Spleen (tissue), 11 donors: Measurements from ENCODE around the gene TMEM100. TPM values are rescaled to one million over a fixed set of nuclear protein-coding genes. Genes with fewer than 3 reads are reported as not detected.

Experiments
- DNase-seq: peaks from one replicate; pipeline ENCODE4 v3.0.0-alpha.2; 2020
- H3K27ac ChIP-seq, 8 donors: fragments of 200-600 bp; sonication (generic) in 7 of 8; 1 replicate in 4 of 8; 2 replicates in 4 of 8; pipeline versions ENCODE4 v1.5.0 to v1.8.0; 2016 to 2021; ENCODE audit warnings: inconsistent platforms in 4 of 8, mild to moderate bottlenecking in 4 of 8, moderate library complexity in 1 of 8
- H3K27me3 ChIP-seq, 7 donors: fragments of 200-600 bp; sonication (generic) in 6 of 7; replicated peaks in 1 of 7; 1 replicate in 4 of 7; 2 replicates in 3 of 7; pipeline versions ENCODE4 v1.5.0 to v1.8.0; 2016 to 2021; ENCODE audit warnings: inconsistent platforms in 3 of 7, mild to moderate bottlenecking in 1 of 7
- H3K36me3 ChIP-seq, 6 donors: fragments of 200-600 bp; sonication (generic) in 5 of 6; 1 replicate in 4 of 6; 2 replicates in 2 of 6; pipeline versions ENCODE4 v1.5.0 to v1.8.0; 2016 to 2021; ENCODE audit warnings: inconsistent platforms in 2 of 6
- H3K4me1 ChIP-seq, 6 donors: fragments of 200-600 bp; sonication (generic) in 5 of 6; 1 replicate in 3 of 6; 2 replicates in 3 of 6; pipeline versions ENCODE4 v1.5.0 to v1.8.0; 2016 to 2021; ENCODE audit warnings: inconsistent platforms in 3 of 6
- H3K4me3 ChIP-seq, 8 donors: fragments of 200-600 bp; sonication (generic) in 7 of 8; 1 replicate in 4 of 8; 2 replicates in 4 of 8; pipeline versions ENCODE4 v1.5.0 to v1.8.0; 2016 to 2021; ENCODE audit warnings: inconsistent platforms in 4 of 8, mild to moderate bottlenecking in 4 of 8, moderate library complexity in 2 of 8
- H3K9me3 ChIP-seq, 8 donors: fragments of 200-600 bp; sonication (generic) in 7 of 8; 1 replicate in 4 of 8; 2 replicates in 4 of 8; pipeline versions ENCODE4 v1.5.0 to v1.8.0; 2016 to 2021; ENCODE audit warnings: inconsistent platforms in 4 of 8
- POLR2A ChIP-seq, 3 donors: fragments of 450-650 bp; IDR thresholded peaks; one replicate each; pipeline ENCODE4 v1.5.1; 2017; ENCODE audit warnings: antibody characterized with exemption in 3 of 3, mild to moderate bottlenecking in 1 of 3
- POLR2AphosphoS5 ChIP-seq, 3 donors: sonication (generic); formaldehyde crosslinking; IDR thresholded peaks; one replicate each; pipeline ENCODE4 v1.5.1; 2017; ENCODE audit warnings: antibody characterized with exemption in 3 of 3
- WGBS, 5 donors: extraction: QIAGEN DNeasy Blood & Tissue Kit in 3 of 5; methylation state at CpG; one replicate each; pipeline versions ENCODE4 v1.1.5 to v1.1.7; 2013 to 2018; 5-methylcytosine and 5-hydroxymethylcytosine counted together
- intact Hi-C: fragments of 100-400 bp; cut with DNase I; formaldehyde crosslinking; loops from one replicate; pipeline ENCODE4 v1.15.0; 2023; ENCODE audit warnings: low total_unique reads
- polyA plus RNA-seq, 3 donors: library from polyadenylated mRNA; stranded (reverse); fragments of 200-250 nt; gene quantifications; one replicate each; pipeline ENCODE4 v1.2.1, GENCODE V29; 2013
- total RNA-seq, 7 donors: library from RNA; depleted of rRNA in 3 of 7; stranded (reverse); fragments of >200 nt in 3 of 7; fragmentation: NEBNext Ultra II Directional in 4 of 7; extraction: Animal tissue kit (Norgen Biotek cat#: 25700) in 4 of 7; gene quantifications; one replicate each; pipeline versions ENCODE4 v1.1.0 to v1.2.1, GENCODE V29; 2016 to 2021
- TF ChIP-seq, protein P1 (sequence below), 11 experiments: fragments of 200-600 bp in 7 of 11; fragments of 450-650 bp in 4 of 11; sonication (generic) in 4 of 11; IDR thresholded peaks in 8 of 11; conservative IDR thresholded peaks in 3 of 11; 1 replicate in 7 of 11; 2 replicates in 4 of 11; pipeline versions ENCODE4 v1.4.0 to v1.8.0; 2016 to 2021; ENCODE audit warnings: antibody characterized with exemption in 11 of 11, inconsistent platforms in 4 of 11, mild to moderate bottlenecking in 1 of 11
- donor health status: healthy with polysubstance abuse.
- donor health status: DM: no; HTN: no; CAD: no; lungs with moderate emphysema.
- donor health status: DM: no; HTN: no; CAD: no.
- donor health status: Bipolar disorder and iron deficiency.
- donor health status: healthy.
- donor health status: DM: no; HTN: no; CAD: no.
- donor health status: DM: yes; HTN: yes; CAD: no.

The TMEM100 gene
- total and polyA plus RNA-seq, 10 donors: 1.3 to 19.8 (median 3.5) TPM

DNA sequence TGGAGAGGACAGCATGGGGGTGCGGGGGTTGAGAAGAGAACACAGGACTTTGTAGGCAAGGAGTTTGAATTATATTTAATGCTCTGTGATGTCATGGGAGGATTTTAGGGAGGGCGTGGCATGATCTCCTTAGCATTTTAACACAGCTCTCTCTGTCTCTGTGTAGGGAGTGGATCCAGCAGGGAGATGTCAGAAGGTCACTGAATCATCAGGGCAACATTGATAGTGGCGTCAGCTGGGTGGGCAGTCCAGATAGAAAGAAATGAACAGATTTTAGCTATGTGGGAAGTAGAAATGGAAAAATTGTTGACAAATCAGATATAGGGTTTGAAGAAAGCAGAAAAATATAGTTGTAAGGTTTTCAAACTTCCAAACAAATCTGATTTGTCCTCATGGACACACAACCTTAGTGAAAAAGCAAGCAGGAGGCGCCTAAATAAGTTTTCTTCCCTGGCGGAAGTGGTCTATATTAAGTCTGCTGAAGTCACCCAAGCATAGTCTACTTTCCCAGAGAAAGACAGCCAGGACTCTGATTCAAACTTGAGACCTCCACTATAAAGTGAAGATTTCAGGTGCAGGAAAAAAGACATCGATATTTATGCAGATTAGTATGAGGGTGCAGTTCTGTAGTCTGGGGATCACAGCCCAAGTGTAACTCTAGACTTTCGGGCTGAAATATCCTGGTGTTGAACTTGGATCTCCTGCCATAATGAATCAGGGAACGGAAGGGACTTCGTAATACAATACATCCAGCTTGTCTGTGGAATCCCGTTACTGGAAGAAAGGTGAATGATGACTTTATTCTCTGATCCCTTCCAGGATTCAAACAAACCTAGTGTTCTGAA is 18.1 kb upstream of the TMEM100 start:
- TF ChIP-seq, protein P1, sequence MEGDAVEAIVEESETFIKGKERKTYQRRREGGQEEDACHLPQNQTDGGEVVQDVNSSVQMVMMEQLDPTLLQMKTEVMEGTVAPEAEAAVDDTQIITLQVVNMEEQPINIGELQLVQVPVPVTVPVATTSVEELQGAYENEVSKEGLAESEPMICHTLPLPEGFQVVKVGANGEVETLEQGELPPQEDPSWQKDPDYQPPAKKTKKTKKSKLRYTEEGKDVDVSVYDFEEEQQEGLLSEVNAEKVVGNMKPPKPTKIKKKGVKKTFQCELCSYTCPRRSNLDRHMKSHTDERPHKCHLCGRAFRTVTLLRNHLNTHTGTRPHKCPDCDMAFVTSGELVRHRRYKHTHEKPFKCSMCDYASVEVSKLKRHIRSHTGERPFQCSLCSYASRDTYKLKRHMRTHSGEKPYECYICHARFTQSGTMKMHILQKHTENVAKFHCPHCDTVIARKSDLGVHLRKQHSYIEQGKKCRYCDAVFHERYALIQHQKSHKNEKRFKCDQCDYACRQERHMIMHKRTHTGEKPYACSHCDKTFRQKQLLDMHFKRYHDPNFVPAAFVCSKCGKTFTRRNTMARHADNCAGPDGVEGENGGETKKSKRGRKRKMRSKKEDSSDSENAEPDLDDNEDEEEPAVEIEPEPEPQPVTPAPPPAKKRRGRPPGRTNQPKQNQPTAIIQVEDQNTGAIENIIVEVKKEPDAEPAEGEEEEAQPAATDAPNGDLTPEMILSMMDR (IDR thresholded peaks at IDR 0.05 in 8 of 11, conservative IDR thresholded peaks at IDR 0.05 in 3 of 11): no peak
- TF ChIP-seq POLR2AphosphoS5 (IDR thresholded peaks at IDR 0.05) (no peak), POLR2A (IDR thresholded peaks at IDR 0.05) (no peak)
- WGBS, 5 donors: 84 to 90% (median 86%) methylated on average over 10 of the region's 10 CpGs
- H3K9me3 ChIP-seq: no peaks in the 10 kb centered on the region

DNA sequence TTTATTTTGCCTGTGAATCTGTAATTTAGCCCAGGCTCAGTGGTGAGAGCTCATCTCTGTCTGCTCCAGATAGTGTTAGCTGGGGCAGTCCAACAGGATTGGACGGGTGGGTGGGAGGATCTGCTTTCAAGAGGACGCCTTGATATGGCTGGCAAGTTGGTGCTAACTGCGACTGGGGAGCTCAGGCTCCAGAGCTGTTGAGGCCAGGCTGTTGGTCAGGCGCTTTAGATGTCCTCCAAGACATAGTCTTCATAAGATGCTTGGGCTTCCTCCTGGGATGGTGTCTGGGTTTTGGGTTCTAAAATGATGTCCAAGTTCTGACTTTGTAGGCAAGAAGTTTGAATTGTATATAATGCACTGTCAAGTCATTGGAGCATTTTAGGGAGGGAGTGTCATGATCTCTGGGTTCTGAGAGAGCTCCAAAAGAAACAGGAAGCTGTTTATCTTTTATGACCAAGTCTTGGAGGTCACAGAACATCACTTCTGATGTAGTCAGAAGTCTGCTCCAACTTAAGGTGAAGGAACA is 15.4 kb upstream of the TMEM100 start:
- TF ChIP-seq, protein P1 (IDR thresholded peaks at IDR 0.05 in 8 of 11, conservative IDR thresholded peaks at IDR 0.05 in 3 of 11): no peak
- TF ChIP-seq POLR2A (IDR thresholded peaks at IDR 0.05): no peak
- no peak for TF ChIP-seq POLR2AphosphoS5 (IDR thresholded peaks at IDR 0.05)
- Histone ChIP-seq H3K4me1 (peaks cover 0 to 12% (median 0%) of the 10 kb centered on the region in 6 donors), H3K27me3 (peaks cover 0 to 4% (median 0%) of the 10 kb centered on the region in 7 donors), H3K36me3 (no peaks in the 10 kb centered on the region), H3K4me3 (no peak overlapping the region), H3K27ac (no peak overlapping the region), H3K9me3 (no peaks in the 10 kb centered on the region)
- 79 to 90% (median 82%) methylated on average over 4 of the region's 4 CpGs for WGBS, 5 donors
- intact Hi-C loops: no loop called here
- DNase-seq: no peak

More for the DNA sequence above, 18.1 kb upstream of the TMEM100 start:
- intact Hi-C loops: no loop called here
- DNase-seq: no peak
- H3K27ac ChIP-seq: no peak overlapping the region
- peaks cover 0 to 4% (median 0%) of the 10 kb centered on the region in 7 donors for H3K27me3 ChIP-seq
- peaks cover 0 to 4% (median 0%) of the 10 kb centered on the region in 6 donors for H3K4me1 ChIP-seq
- H3K4me3 ChIP-seq: no peak overlapping the region
- H3K36me3 ChIP-seq: no peaks in the 10 kb centered on the region

DNA sequence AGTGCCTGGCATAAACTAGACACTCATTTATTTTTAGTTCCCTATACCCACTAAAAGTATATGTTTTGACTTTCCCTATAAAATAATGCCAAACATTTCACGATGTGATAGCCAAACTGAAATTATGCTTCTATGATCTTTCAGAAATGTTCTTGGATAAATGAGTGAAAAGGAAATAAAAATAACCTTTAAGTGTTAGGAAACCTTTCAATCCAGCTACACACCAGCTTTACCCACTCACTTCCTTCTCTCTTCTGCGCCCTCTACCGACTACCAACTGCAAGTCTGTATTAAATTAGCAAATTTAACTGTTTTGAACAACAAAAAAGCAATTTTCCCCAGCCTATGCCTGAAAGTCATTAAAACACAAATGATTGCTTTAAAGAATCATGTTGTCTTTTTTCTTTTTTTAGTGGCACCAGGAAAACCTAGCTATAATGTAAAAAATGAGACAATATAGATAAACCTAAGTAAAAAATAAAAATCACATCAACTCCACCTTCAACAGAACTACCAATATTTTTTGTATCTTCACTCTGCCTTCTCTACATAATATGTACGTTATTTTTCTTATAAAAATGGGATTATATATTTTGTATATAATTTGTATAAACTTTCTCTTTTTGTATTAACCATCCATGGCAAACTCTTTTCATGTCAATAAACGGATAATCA is 13.2 kb upstream of the TMEM100 start:
- Histone ChIP-seq H3K9me3 (no peaks in the 10 kb centered on the region), H3K27ac (no peak overlapping the region), H3K36me3 (no peaks in the 10 kb centered on the region), H3K27me3 (peaks cover 0 to 4% (median 0%) of the 10 kb centered on the region in 7 donors), H3K4me3 (no peak overlapping the region), H3K4me1 (peaks cover 0 to 19% (median 9%) of the 10 kb centered on the region in 6 donors)
- intact Hi-C loops: no loop called here
- WGBS, 5 donors: 27 to 35% (median 32%) methylated on average over 5 of the region's 5 CpGs
- no peak for TF ChIP-seq POLR2A (IDR thresholded peaks at IDR 0.05)
- TF ChIP-seq POLR2AphosphoS5 (IDR thresholded peaks at IDR 0.05): no peak
- TF ChIP-seq, protein P1 (IDR thresholded peaks at IDR 0.05 in 8 of 11, conservative IDR thresholded peaks at IDR 0.05 in 3 of 11): peak in 8 of 11 experiments; percentile 9 to 63 (median 59)
- DNase-seq: no peak
